ENCODE measurements around the gene PODN.
A peak's percentile ranks its signal among the peaks of the same experiment; 100 is the strongest.

PODN gene

GRCh38 chr1:53115403-53116306 is 53.6 kb downstream of the PODN start:
- H3K4me3 ChIP-seq (ENCODE audit: control insufficient read depth in 1 of 7, extremely low read depth in 1 of 7, insufficient read depth in 4 of 7, low read depth in 2 of 7, low read length in 6 of 7): no peak overlapping the region
- CTCF ChIA-PET: no interaction called here
- H3K27ac ChIP-seq (ENCODE audit: insufficient read depth in 1 of 2, low read depth in 1 of 2, low read length in 2 of 2, poor library complexity in 1 of 2, severe bottlenecking in 2 of 2): no peak overlapping the region
- no peaks in the 10 kb centered on the region for H3K9me3 ChIP-seq (ENCODE audit: control extremely low read depth in 1 of 5, control insufficient read depth in 4 of 5, insufficient read depth in 2 of 5, low read depth in 1 of 5, low read length in 4 of 5)
- no peaks in the 10 kb centered on the region for H3K27me3 ChIP-seq (replicated peaks in 2 of 5; ENCODE audit: control insufficient read depth in 4 of 5, insufficient read depth in 5 of 5, low read length in 4 of 5)
- 93% methylated on average over 12 of the region's 20 CpGs for WGBS (ENCODE audit: insufficient coverage)
- no peaks in the 10 kb centered on the region for H3K36me3 ChIP-seq (ENCODE audit: control insufficient read depth in 4 of 4, insufficient read depth in 4 of 4, low read length in 3 of 4)
- H3K4me1 ChIP-seq (ENCODE audit: control extremely low read depth in 1 of 4, control insufficient read depth in 4 of 4, insufficient read depth in 4 of 4, low read length in 3 of 4): peaks cover 0 to 8% (median under 1%) of the 10 kb centered on the region in 4 experiments
- peak in 1 of 3 donors; percentile 8 for DNase-seq
- POLR2A ChIA-PET: no interaction called here

GRCh38 chr1:53116307-53116810 is 54.3 kb downstream of the PODN start:
- no peaks in the 10 kb centered on the region for H3K27me3 ChIP-seq (replicated peaks in 2 of 5; ENCODE audit: control insufficient read depth in 4 of 5, insufficient read depth in 5 of 5, low read length in 4 of 5)
- POLR2A ChIA-PET: no interaction called here
- H3K27ac ChIP-seq (ENCODE audit: insufficient read depth in 1 of 2, low read depth in 1 of 2, low read length in 2 of 2, poor library complexity in 1 of 2, severe bottlenecking in 2 of 2): no peak overlapping the region
- no peak for DNase-seq
- peaks cover 0 to under 1% (median 0%) of the 10 kb centered on the region in 4 experiments for H3K4me1 ChIP-seq (ENCODE audit: control extremely low read depth in 1 of 4, control insufficient read depth in 4 of 4, insufficient read depth in 4 of 4, low read length in 3 of 4)
- 100% methylated on average over 2 of the region's 9 CpGs for WGBS (ENCODE audit: insufficient coverage)
- no peaks in the 10 kb centered on the region for H3K9me3 ChIP-seq (ENCODE audit: control extremely low read depth in 1 of 5, control insufficient read depth in 4 of 5, insufficient read depth in 2 of 5, low read depth in 1 of 5, low read length in 4 of 5)
- H3K36me3 ChIP-seq (ENCODE audit: control insufficient read depth in 4 of 4, insufficient read depth in 4 of 4, low read length in 3 of 4): no peaks in the 10 kb centered on the region
- CTCF ChIA-PET: no interaction called here
- H3K4me3 ChIP-seq (ENCODE audit: control insufficient read depth in 1 of 7, extremely low read depth in 1 of 7, insufficient read depth in 4 of 7, low read depth in 2 of 7, low read length in 6 of 7): no peak overlapping the region

- Histone ChIP-seq H3K27ac (ENCODE audit: insufficient read depth in 1 of 2, low read depth in 1 of 2, low read length in 2 of 2, poor library complexity in 1 of 2, severe bottlenecking in 2 of 2) (no peak overlapping the region), H3K9me3 (ENCODE audit: control extremely low read depth in 1 of 5, control insufficient read depth in 4 of 5, insufficient read depth in 2 of 5, low read depth in 1 of 5, low read length in 4 of 5) (no peaks in the 10 kb centered on the region), H3K4me1 (ENCODE audit: control extremely low read depth in 1 of 4, control insufficient read depth in 4 of 4, insufficient read depth in 4 of 4, low read length in 3 of 4) (no peaks in the 10 kb centered on the region), H3K4me3 (ENCODE audit: control insufficient read depth in 1 of 7, extremely low read depth in 1 of 7, insufficient read depth in 4 of 7, low read depth in 2 of 7, low read length in 6 of 7) (no peak overlapping the region), H3K27me3 (replicated peaks in 2 of 5; ENCODE audit: control insufficient read depth in 4 of 5, insufficient read depth in 5 of 5, low read length in 4 of 5) (no peaks in the 10 kb centered on the region), H3K36me3 (ENCODE audit: control insufficient read depth in 4 of 4, insufficient read depth in 4 of 4, low read length in 3 of 4) (no peaks in the 10 kb centered on the region)
- no peak for DNase-seq
- ChIA-PET CTCF (no interaction called here), POLR2A (no interaction called here)
- WGBS (ENCODE audit: insufficient coverage): 96% methylated on average over 7 of the region's 11 CpGs
Observed at GRCh38 chr1:53116933-53117600, 55.1 kb downstream of the PODN start.

GRCh38 chr1:53117836-53118235 is 55.8 kb downstream of the PODN start:
- no peaks in the 10 kb centered on the region for H3K36me3 ChIP-seq (ENCODE audit: control insufficient read depth in 4 of 4, insufficient read depth in 4 of 4, low read length in 3 of 4)
- no peaks in the 10 kb centered on the region for H3K9me3 ChIP-seq (ENCODE audit: control extremely low read depth in 1 of 5, control insufficient read depth in 4 of 5, insufficient read depth in 2 of 5, low read depth in 1 of 5, low read length in 4 of 5)
- ChIA-PET POLR2A (no interaction called here), CTCF (no interaction called here)
- 88% methylated on average over 6 of the region's 9 CpGs for WGBS (ENCODE audit: insufficient coverage)
- H3K4me3 ChIP-seq (ENCODE audit: control insufficient read depth in 1 of 7, extremely low read depth in 1 of 7, insufficient read depth in 4 of 7, low read depth in 2 of 7, low read length in 6 of 7): no peak overlapping the region
- no peaks in the 10 kb centered on the region for H3K4me1 ChIP-seq (ENCODE audit: control extremely low read depth in 1 of 4, control insufficient read depth in 4 of 4, insufficient read depth in 4 of 4, low read length in 3 of 4)
- no peak for DNase-seq
- no peak overlapping the region for H3K27ac ChIP-seq (ENCODE audit: insufficient read depth in 1 of 2, low read depth in 1 of 2, low read length in 2 of 2, poor library complexity in 1 of 2, severe bottlenecking in 2 of 2)
- no peaks in the 10 kb centered on the region for H3K27me3 ChIP-seq (replicated peaks in 2 of 5; ENCODE audit: control insufficient read depth in 4 of 5, insufficient read depth in 5 of 5, low read length in 4 of 5)

- H3K27ac ChIP-seq (ENCODE audit: insufficient read depth in 1 of 2, low read depth in 1 of 2, low read length in 2 of 2, poor library complexity in 1 of 2, severe bottlenecking in 2 of 2): no peak overlapping the region
- no peaks in the 10 kb centered on the region for H3K4me1 ChIP-seq (ENCODE audit: control extremely low read depth in 1 of 4, control insufficient read depth in 4 of 4, insufficient read depth in 4 of 4, low read length in 3 of 4)
- no peaks in the 10 kb centered on the region for H3K36me3 ChIP-seq (ENCODE audit: control insufficient read depth in 4 of 4, insufficient read depth in 4 of 4, low read length in 3 of 4)
- H3K27me3 ChIP-seq (replicated peaks in 2 of 5; ENCODE audit: control insufficient read depth in 4 of 5, insufficient read depth in 5 of 5, low read length in 4 of 5): peaks cover 0 to 3% (median 0%) of the 10 kb centered on the region in 5 experiments
- no peak for DNase-seq
- ChIA-PET POLR2A (no interaction called here), CTCF (no interaction called here)
- no peak overlapping the region for H3K4me3 ChIP-seq (ENCODE audit: control insufficient read depth in 1 of 7, extremely low read depth in 1 of 7, insufficient read depth in 4 of 7, low read depth in 2 of 7, low read length in 6 of 7)
- no peaks in the 10 kb centered on the region for H3K9me3 ChIP-seq (ENCODE audit: control extremely low read depth in 1 of 5, control insufficient read depth in 4 of 5, insufficient read depth in 2 of 5, low read depth in 1 of 5, low read length in 4 of 5)
- WGBS (ENCODE audit: insufficient coverage): 87% methylated on average over 11 of the region's 12 CpGs
Observed at GRCh38 chr1:53120659-53121058, 58.6 kb downstream of the PODN start.

GRCh38 chr1:53121319-53122172 is 59.5 kb downstream of the PODN start:
- CTCF ChIA-PET: interaction anchor here (0.5 kb wide), 1 partner anchor 826 kb away, joined by 3 read pairs; no protein-coding TSS in a partner anchor
- Histone ChIP-seq H3K27me3 (replicated peaks in 2 of 5; ENCODE audit: control insufficient read depth in 4 of 5, insufficient read depth in 5 of 5, low read length in 4 of 5) (peaks cover 0 to 3% (median 0%) of the 10 kb centered on the region in 5 experiments), H3K4me1 (ENCODE audit: control extremely low read depth in 1 of 4, control insufficient read depth in 4 of 4, insufficient read depth in 4 of 4, low read length in 3 of 4) (no peaks in the 10 kb centered on the region), H3K36me3 (ENCODE audit: control insufficient read depth in 4 of 4, insufficient read depth in 4 of 4, low read length in 3 of 4) (no peaks in the 10 kb centered on the region), H3K9me3 (ENCODE audit: control extremely low read depth in 1 of 5, control insufficient read depth in 4 of 5, insufficient read depth in 2 of 5, low read depth in 1 of 5, low read length in 4 of 5) (no peaks in the 10 kb centered on the region), H3K4me3 (ENCODE audit: control insufficient read depth in 1 of 7, extremely low read depth in 1 of 7, insufficient read depth in 4 of 7, low read depth in 2 of 7, low read length in 6 of 7) (no peak overlapping the region), H3K27ac (ENCODE audit: insufficient read depth in 1 of 2, low read depth in 1 of 2, low read length in 2 of 2, poor library complexity in 1 of 2, severe bottlenecking in 2 of 2) (no peak overlapping the region)
- POLR2A ChIA-PET: no interaction called here
- 90% methylated on average over 16 of the region's 18 CpGs for WGBS (ENCODE audit: insufficient coverage)
- DNase-seq: peak in 1 of 3 donors; percentile 7

All from common myeloid progenitor, CD34-positive (primary cell).